Mucosa of descending colon (tissue), 3 donors: ENCODE measurements around the gene MYBBP1A. TPM values are rescaled to one million over a fixed set of nuclear protein-coding genes. Genes with fewer than 3 reads are reported as not detected.
"Not testable (repeated sequence)": the region's sequence is repeated elsewhere in the genome, so short reads cannot be mapped to it uniquely, and the experiment has no call there.

Experiments used
- ATAC-seq: fragments of 200-7000 bp; cut with Tn5 transposase; one replicate; pipeline ENCODE4 v1.9.1; 2020; ENCODE audit warnings: mild to moderate bottlenecking, moderate library complexity
- DNase-seq, 3 donors: peaks; one replicate each; pipeline ENCODE4 v3.0.0-alpha.2; 2020
- H3K36me3 ChIP-seq: fragments of 200-600 bp; one replicate; pipeline ENCODE4 v1.8.0; 2021; ENCODE audit warnings: low read depth, mild to moderate bottlenecking
- H3K4me1 ChIP-seq: fragments of 200-600 bp; one replicate; pipeline ENCODE4 v1.8.0; 2021; ENCODE audit warnings: low read depth, mild to moderate bottlenecking
- H3K4me3 ChIP-seq: fragments of 200-600 bp; one replicate; pipeline ENCODE4 v1.8.0; 2021; ENCODE audit warnings: mild to moderate bottlenecking
- H3K9me3 ChIP-seq: fragments of 200-600 bp; one replicate; pipeline ENCODE4 v1.8.0; 2021; ENCODE audit warnings: mild to moderate bottlenecking
- intact Hi-C, 2 donors: fragments of 100-400 bp; cut with DNase I in 1 of 2; cut with micrococcal nuclease in 1 of 2; formaldehyde crosslinking; loops; one replicate each; pipeline versions ENCODE4 v1.11.0 to v1.11.1; 2022; cut with DNase I, micrococcal nuclease
- total RNA-seq, 3 donors: library from RNA; stranded (reverse); fragmentation: NEBNext Ultra II Directional in 2 of 3; extraction: Animal tissue kit (Norgen Biotek cat#: 25700) in 2 of 3; gene quantifications; one replicate each; pipeline versions ENCODE4 v1.2.1 to v1.2.4, GENCODE V29; 2021 to 2023
- TF ChIP-seq, protein P1 (sequence below): fragments of 200-600 bp; IDR thresholded peaks from one replicate; pipeline ENCODE4 v1.8.0; 2022; ENCODE audit warnings: antibody characterized with exemption, mild to moderate bottlenecking
- donor health status: DM: no; HTN: no; CAD: no; lungs with moderate emphysema.
- donor health status: DM: no; HTN: no; CAD: no.
- donor health status: DM: no; HTN: yes; CAD: no.

MYBBP1A gene
- total RNA-seq, 3 donors from 2014 or later: 32.7 to 41.4 (median 36.7) TPM

DNA sequence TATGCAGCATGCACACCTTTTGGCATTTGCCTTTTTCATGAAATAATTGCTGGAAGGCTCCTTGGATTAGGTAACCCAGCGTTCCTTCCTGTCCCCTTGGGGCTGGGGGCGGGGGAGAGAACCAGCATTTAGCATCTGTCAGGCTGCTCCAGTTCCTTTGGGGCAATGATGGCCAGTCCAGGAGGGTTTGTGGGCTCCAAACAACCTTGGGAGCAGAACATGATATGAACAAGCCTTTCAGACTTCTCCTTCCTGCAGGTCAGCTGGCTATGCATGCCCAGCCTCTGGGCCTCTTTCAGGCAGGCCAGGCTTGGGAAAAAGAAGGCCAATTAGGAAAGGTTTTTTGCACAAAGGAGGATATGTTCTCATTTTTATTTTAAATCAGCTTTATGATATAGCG lies 28.0 kb upstream of the MYBBP1A start:
- H3K9me3 ChIP-seq: no peaks in the 10 kb centered on the region
- TF ChIP-seq, protein P1, sequence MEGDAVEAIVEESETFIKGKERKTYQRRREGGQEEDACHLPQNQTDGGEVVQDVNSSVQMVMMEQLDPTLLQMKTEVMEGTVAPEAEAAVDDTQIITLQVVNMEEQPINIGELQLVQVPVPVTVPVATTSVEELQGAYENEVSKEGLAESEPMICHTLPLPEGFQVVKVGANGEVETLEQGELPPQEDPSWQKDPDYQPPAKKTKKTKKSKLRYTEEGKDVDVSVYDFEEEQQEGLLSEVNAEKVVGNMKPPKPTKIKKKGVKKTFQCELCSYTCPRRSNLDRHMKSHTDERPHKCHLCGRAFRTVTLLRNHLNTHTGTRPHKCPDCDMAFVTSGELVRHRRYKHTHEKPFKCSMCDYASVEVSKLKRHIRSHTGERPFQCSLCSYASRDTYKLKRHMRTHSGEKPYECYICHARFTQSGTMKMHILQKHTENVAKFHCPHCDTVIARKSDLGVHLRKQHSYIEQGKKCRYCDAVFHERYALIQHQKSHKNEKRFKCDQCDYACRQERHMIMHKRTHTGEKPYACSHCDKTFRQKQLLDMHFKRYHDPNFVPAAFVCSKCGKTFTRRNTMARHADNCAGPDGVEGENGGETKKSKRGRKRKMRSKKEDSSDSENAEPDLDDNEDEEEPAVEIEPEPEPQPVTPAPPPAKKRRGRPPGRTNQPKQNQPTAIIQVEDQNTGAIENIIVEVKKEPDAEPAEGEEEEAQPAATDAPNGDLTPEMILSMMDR: no peak
- no peaks in the 10 kb centered on the region for H3K36me3 ChIP-seq
- H3K4me3 ChIP-seq: no peak overlapping the region
- DNase-seq (no peak), ATAC-seq (no peak)
- H3K4me1 ChIP-seq: peaks cover 10% of the 10 kb centered on the region
- intact Hi-C loops: no loop called here

GRCh38 chr17:4582691-4583090 lies 27.5 kb upstream of the MYBBP1A start:
- H3K9me3 ChIP-seq: no peaks in the 10 kb centered on the region
- H3K4me3 ChIP-seq: no peak overlapping the region
- DNase-seq (no peak), ATAC-seq (no peak)
- intact Hi-C loops: no loop called here
- no peaks in the 10 kb centered on the region for H3K36me3 ChIP-seq
- TF ChIP-seq, protein P1: no peak
- H3K4me1 ChIP-seq: peaks cover 10% of the 10 kb centered on the region

- TF ChIP-seq, protein P1: no peak
- Histone ChIP-seq H3K4me3 (no peak overlapping the region), H3K4me1 (peaks cover 10% of the 10 kb centered on the region), H3K9me3 (no peaks in the 10 kb centered on the region), H3K36me3 (no peaks in the 10 kb centered on the region)
- DNase-seq (no peak), ATAC-seq (no peak)
- intact Hi-C loops: no loop called here
Measured at GRCh38 chr17:4582101-4582501, 26.9 kb upstream of the MYBBP1A start.

GRCh38 chr17:4580291-4580690 lies 25.1 kb upstream of the MYBBP1A start:
- DNase-seq (no peak), ATAC-seq (no peak)
- Histone ChIP-seq H3K9me3 (no peaks in the 10 kb centered on the region), H3K4me3 (no peak overlapping the region), H3K4me1 (peaks cover 10% of the 10 kb centered on the region), H3K36me3 (no peaks in the 10 kb centered on the region)
- TF ChIP-seq, protein P1: no peak
- intact Hi-C loops: no loop called here

DNA sequence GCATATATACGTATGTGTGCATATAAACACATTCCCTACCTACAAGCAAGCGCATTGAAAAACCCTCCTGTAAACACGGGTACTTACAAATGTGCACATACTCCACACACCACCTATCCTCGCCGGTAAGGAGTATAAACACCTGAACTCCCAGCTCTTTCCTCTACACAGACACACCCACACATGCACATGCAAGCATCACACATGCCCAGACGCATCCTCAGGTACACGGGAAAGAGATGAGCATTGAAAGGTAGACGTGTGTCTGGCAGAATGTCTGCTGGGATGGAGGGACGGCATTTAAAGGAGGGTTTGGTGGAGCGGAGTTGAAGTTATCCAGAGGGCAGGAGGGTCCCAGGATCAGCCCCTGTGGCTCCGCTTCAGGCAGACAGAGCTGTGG lies 24.5 kb upstream of the MYBBP1A start:
- H3K4me1 ChIP-seq: peaks cover 7% of the 10 kb centered on the region
- no peak overlapping the region for H3K4me3 ChIP-seq
- H3K9me3 ChIP-seq: no peaks in the 10 kb centered on the region
- DNase-seq (no peak), ATAC-seq (no peak)
- TF ChIP-seq, protein P1: no peak
- intact Hi-C loops: no loop called here
- no peaks in the 10 kb centered on the region for H3K36me3 ChIP-seq

- DNase-seq, H3K4me1 ChIP-seq, H3K36me3 ChIP-seq, intact Hi-C loops, H3K9me3 ChIP-seq, ATAC-seq, H3K4me3 ChIP-seq: not testable (repeated sequence)
Measured at GRCh38 chr17:4578349-4578748, 23.2 kb upstream of the MYBBP1A start.
